ENCODE data around the gene KCNJ2.

DNA sequence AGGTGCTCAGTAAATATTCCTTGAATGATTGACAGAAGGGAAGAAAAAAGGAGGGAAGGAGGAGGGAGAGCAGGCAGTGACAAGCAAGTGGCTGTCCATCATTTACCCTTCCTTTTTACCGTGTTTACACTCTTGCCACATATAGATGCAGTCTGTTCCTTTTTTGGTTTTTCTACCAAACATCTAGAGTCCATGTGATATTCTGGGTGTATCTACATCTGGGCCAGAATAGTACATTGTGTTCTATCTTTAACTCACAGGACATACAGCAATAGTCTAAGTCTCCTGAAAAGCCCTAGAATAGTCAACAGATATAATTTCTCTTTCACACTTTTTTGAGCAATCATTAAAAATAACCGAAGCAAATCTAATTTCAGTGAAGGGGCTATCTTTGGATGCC is 33.5 kb downstream of the KCNJ2 start:
- TF ChIP-seq, protein P1, sequence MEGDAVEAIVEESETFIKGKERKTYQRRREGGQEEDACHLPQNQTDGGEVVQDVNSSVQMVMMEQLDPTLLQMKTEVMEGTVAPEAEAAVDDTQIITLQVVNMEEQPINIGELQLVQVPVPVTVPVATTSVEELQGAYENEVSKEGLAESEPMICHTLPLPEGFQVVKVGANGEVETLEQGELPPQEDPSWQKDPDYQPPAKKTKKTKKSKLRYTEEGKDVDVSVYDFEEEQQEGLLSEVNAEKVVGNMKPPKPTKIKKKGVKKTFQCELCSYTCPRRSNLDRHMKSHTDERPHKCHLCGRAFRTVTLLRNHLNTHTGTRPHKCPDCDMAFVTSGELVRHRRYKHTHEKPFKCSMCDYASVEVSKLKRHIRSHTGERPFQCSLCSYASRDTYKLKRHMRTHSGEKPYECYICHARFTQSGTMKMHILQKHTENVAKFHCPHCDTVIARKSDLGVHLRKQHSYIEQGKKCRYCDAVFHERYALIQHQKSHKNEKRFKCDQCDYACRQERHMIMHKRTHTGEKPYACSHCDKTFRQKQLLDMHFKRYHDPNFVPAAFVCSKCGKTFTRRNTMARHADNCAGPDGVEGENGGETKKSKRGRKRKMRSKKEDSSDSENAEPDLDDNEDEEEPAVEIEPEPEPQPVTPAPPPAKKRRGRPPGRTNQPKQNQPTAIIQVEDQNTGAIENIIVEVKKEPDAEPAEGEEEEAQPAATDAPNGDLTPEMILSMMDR (IDR thresholded peaks at IDR 0.05 in 4 of 5, conservative IDR thresholded peaks at IDR 0.05 in 1 of 5) = no peak
- no peak for TF ChIP-seq POLR2A (IDR thresholded peaks at IDR 0.05)

Measured in gastrocnemius medialis (tissue), 4 donors.